ENCODE results near the gene LDLRAD3.

Gene LDLRAD3

DNA sequence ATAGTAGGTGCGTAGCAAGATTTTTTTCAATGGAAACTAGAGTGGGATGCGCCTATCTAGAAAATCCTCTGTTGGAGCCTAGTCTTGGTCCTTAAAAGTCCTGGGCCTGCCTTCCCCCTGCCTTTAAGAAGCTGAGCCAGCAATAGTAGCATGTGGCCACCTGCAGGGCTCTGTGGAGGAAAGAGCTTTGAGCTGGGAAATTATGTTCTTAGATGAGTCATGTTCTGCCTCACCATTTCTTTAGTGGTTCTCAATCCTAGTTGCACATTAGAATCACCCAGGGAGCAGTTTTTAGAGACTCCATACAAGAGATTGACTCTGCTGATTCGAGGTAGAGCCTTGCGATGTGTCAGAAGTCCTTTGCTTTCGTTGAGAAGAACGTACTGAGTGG, 211.9 kb downstream of the LDLRAD3 start:
- no peaks in the 10 kb centered on the region for H3K36me3 ChIP-seq (ENCODE audit: control insufficient read depth, insufficient read depth, low read length)
- no peak for DNase-seq (ENCODE audit: extremely low read depth, insufficient read length)
- no peak overlapping the region for H3K4me3 ChIP-seq (replicated peaks; ENCODE audit: low read depth, low read length)
- H3K27me3 ChIP-seq (replicated peaks; ENCODE audit: control insufficient read depth, insufficient read depth, low read length), result no peaks in the 10 kb centered on the region
- TF ChIP-seq, protein P1, sequence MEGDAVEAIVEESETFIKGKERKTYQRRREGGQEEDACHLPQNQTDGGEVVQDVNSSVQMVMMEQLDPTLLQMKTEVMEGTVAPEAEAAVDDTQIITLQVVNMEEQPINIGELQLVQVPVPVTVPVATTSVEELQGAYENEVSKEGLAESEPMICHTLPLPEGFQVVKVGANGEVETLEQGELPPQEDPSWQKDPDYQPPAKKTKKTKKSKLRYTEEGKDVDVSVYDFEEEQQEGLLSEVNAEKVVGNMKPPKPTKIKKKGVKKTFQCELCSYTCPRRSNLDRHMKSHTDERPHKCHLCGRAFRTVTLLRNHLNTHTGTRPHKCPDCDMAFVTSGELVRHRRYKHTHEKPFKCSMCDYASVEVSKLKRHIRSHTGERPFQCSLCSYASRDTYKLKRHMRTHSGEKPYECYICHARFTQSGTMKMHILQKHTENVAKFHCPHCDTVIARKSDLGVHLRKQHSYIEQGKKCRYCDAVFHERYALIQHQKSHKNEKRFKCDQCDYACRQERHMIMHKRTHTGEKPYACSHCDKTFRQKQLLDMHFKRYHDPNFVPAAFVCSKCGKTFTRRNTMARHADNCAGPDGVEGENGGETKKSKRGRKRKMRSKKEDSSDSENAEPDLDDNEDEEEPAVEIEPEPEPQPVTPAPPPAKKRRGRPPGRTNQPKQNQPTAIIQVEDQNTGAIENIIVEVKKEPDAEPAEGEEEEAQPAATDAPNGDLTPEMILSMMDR (IDR thresholded peaks at IDR 0.05; ENCODE audit: insufficient read depth, low read length, poor library complexity, severe bottlenecking), result no peak

DNA sequence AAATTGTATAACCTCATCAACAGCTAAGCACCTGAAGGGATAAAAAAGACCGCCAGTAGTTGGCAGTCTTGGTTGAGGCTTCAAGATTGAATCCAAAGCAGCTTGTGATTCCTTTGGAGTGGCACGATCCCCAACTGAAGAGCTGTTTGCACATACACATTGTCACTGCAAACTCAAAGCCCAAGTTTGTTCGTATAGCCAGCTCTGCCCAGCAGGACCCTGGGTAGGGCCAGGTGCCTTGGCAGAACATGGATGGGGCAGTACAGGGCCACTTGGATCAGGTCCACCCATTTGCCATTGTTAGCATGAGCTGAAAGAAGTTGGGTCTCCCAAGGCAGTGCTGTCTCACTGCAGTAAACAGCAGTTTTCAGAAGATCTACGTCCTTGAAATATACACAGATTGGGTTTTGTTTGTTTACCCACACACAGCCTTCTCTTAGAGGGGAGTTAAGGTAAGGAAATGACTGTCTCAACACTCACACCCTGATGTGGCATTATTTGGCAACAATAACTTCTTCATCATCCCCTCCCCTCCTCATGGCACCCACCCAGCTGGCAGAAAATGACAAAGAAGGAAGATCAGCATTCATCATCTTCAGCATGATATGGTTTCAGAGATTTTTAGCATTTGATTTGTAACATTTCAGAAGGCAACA, 212.4 kb downstream of the LDLRAD3 start:
- DNase-seq (ENCODE audit: extremely low read depth, insufficient read length), result no peak
- TF ChIP-seq, protein P1 (IDR thresholded peaks at IDR 0.05; ENCODE audit: insufficient read depth, low read length, poor library complexity, severe bottlenecking), result no peak
- no peak overlapping the region for H3K4me3 ChIP-seq (replicated peaks; ENCODE audit: low read depth, low read length)
- H3K36me3 ChIP-seq (ENCODE audit: control insufficient read depth, insufficient read depth, low read length), result no peaks in the 10 kb centered on the region
- no peaks in the 10 kb centered on the region for H3K27me3 ChIP-seq (replicated peaks; ENCODE audit: control insufficient read depth, insufficient read depth, low read length)

DNA sequence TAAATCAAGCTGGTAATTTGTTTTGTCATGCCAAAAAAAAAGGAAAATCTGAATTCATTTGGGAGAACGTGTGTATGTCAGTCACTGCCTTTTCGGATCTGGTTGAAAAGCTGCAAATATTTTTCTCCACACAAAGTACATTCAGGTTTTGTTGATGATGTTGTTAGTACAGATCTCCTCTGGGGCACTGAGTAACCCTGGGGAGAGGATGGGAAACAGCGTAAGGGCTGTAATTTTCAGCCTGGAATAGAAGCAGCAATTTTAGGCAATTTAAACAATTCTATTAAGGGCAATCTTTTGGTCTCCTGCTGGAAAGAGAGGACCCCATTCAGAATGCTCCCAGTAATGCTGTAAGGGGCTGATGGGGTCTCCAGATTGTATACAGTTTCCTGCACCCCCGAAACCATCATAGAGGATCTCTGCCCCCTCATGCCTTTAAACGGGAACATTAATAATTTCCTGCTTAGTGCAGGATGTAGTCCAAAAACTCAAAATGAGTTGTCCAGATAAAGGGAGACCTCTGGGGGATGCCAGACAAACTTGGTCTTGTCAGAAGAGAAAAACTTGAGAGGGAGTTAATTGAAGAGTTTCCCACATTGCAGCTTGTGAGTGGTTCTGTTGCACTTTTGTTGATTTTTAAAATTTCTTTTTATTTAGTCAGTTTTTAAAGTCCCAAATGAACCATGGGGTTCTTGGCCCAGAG, 213.1 kb downstream of the LDLRAD3 start:
- DNase-seq (ENCODE audit: extremely low read depth, insufficient read length), result no peak
- Histone ChIP-seq H3K27me3 (replicated peaks; ENCODE audit: control insufficient read depth, insufficient read depth, low read length) (no peaks in the 10 kb centered on the region), H3K36me3 (ENCODE audit: control insufficient read depth, insufficient read depth, low read length) (no peaks in the 10 kb centered on the region), H3K4me3 (replicated peaks; ENCODE audit: low read depth, low read length) (no peak overlapping the region)
- TF ChIP-seq, protein P1 (IDR thresholded peaks at IDR 0.05; ENCODE audit: insufficient read depth, low read length, poor library complexity, severe bottlenecking), result no peak

DNA sequence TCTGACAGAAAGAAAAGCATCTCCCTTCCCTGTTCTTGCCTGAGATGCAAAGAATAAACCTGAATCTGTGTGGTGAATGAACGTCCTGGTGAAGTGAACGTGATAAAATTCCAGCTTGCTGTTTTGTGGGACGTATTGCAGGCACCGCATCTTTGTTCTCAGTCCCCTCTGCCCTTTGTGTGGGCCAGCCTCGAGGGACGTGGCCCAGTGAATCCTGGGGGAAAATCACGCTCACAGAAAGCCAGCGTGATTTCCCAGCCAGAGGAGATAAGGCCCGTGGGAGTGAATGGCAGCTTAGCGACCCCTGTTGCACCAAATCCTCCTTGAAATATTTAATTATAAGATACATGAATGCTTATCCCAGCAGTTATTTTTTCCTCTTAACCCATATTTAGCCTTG, 216.2 kb downstream of the LDLRAD3 start:
- Histone ChIP-seq H3K27me3 (replicated peaks; ENCODE audit: control insufficient read depth, insufficient read depth, low read length) (no peaks in the 10 kb centered on the region; the same call in 1 of the 2 replicates), H3K36me3 (ENCODE audit: control insufficient read depth, insufficient read depth, low read length) (no peaks in the 10 kb centered on the region), H3K4me3 (replicated peaks; ENCODE audit: low read depth, low read length) (no peak overlapping the region)
- TF ChIP-seq, protein P1 (IDR thresholded peaks at IDR 0.05; ENCODE audit: insufficient read depth, low read length, poor library complexity, severe bottlenecking), result no peak
- DNase-seq (ENCODE audit: extremely low read depth, insufficient read length), result no peak

- H3K4me3 ChIP-seq (replicated peaks; ENCODE audit: low read depth, low read length), result no peak overlapping the region
- no peaks in the 10 kb centered on the region for H3K36me3 ChIP-seq (ENCODE audit: control insufficient read depth, insufficient read depth, low read length)
- H3K27me3 ChIP-seq (replicated peaks; ENCODE audit: control insufficient read depth, insufficient read depth, low read length), result no peaks in the 10 kb centered on the region; the same call in 1 of the 2 replicates
- DNase-seq (ENCODE audit: extremely low read depth, insufficient read length), result no peak
- TF ChIP-seq, protein P1 (IDR thresholded peaks at IDR 0.05; ENCODE audit: insufficient read depth, low read length, poor library complexity, severe bottlenecking), result no peak
Observed at GRCh38 chr11:36161572-36161971, 217.7 kb downstream of the LDLRAD3 start.

Measured in GM06990 (cell line).